ENCODE data around the gene DEDD. TPM values are rescaled to one million over a fixed set of nuclear protein-coding genes. Genes with fewer than 3 reads are reported as not detected.

The DEDD gene, protein sequence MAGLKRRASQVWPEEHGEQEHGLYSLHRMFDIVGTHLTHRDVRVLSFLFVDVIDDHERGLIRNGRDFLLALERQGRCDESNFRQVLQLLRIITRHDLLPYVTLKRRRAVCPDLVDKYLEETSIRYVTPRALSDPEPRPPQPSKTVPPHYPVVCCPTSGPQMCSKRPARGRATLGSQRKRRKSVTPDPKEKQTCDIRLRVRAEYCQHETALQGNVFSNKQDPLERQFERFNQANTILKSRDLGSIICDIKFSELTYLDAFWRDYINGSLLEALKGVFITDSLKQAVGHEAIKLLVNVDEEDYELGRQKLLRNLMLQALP
- 34.2 and 36.2 TPM in 2 replicates for total RNA-seq (2014; rRNA removed; shearing (Covaris generic))
- 27.3 and 30.8 TPM in 2 replicates for polyA plus RNA-seq (2014; cell fraction: nucleus; rRNA removed)

DNA sequence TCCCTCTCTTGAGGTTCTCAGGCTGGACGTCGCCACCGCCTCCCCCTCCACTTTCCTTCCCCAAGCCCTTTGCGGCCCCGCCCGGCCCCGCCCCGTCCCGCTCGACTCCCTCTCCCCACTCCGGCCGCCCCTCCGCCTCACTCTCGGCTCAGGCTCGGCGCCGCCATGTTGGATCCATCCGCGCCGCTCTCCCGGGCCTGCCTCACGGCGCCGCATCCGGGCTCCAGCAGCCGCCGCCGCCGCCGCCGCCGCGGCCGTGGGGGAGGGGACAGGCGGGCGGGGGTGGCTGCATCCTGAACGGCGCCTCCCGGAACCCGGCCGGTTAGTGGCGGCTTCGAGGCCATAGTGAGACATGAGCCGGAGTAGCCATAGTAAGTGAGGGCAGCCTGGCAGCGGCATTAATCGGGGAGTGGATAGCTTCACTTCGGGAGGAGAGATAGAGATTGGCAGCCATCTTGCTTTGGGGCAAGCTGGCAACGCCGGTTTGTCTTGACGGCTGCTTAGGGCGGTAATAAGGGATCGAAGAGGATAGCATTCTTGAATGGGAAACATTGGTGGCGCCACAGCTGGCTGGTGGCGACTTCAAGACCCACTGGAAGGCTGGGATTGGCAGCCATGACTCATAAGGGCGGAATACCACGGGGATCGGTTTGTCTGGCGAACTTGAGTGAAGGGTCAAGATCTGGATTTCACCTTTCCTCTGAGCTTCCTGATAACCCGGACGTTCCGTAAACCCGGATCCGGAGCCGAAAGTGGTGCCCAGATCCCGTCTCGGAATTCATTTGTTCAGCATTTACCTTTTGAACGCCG, at the start of gene DEDD:
Gene DEDD (minus strand): TSS at position 258 of the 810 bp plus-strand sequence. CDS start 8,205 bp downstream, outside the sequence.
- peak; percentile 97 for DNase-seq (ENCODE audit: extremely low read depth, low read depth)

DNA sequence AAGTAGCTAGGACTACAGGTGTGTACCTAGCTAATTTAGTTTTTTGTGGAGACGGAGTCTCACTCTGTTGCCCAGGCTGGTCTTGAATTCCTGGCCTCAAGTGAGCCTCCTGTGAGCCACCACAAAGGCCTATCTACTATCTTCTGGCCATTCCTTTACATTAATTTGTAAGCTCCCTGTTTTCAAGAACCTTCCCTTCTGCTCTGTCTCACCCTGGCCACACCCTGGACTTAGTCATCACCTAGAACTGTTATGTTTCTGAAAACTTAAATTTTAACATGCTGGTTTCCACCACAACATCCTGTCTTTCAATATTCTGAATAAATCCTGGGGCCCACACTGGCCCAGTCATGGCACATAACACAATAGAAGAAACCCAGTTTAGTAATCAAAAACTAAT, 49.7 kb upstream of the DEDD start:
- no peak for DNase-seq (ENCODE audit: extremely low read depth, low read depth)

DNA sequence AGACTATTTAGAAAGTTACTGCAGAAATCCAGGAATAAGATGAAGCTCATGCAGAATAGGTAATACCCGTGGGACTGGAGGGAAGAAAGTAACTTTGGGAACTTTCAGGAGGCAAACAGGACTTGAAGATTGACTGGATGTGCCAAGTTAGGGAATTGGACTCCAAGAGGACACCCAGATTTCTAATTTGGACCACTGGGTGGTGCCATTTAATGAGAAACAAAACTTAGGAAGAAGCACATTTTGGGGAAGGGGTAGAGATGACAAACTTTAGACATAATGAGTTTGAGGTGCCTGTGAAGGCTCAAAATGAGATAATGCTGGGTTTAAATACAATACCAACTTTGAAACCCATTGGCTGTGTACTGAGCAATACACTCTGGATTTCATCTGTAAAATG, 48.2 kb upstream of the DEDD start:
- DNase-seq (ENCODE audit: extremely low read depth, low read depth) = no peak

DNA sequence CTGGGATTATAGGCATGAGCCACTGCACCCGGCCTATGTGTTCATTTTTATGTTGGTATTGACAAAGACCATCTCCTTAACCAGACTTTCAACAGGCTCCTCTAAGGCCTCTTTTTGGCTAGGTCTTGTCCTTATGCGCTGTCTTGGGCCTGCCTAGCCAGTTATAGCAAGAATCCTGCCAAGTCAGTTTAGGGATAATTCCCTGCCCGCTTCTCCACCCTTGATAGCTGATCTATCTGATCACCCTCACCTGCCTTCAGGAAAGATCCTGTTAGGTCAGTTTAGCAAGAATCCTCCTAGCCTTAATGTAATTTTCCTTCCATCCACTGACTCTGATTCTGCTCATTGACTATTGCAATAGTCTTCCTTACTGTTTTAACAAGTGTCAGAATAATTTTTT, 47.2 kb upstream of the DEDD start:
- no peak for DNase-seq (ENCODE audit: extremely low read depth, low read depth)

DNA sequence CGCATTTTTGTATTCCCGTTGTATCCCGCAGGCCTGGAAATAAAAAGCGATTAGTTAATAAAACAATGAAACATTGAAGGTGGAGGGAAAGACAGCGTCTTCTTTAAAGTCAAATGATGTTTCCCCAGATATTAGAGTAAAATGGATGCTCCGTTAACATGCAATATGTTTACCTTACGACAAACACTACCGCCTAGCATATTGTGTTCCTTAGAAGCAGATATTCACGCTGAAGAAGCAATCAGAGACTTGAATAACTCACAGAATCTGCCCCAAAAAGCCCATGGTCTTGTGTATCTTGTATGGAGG, 45.4 kb upstream of the DEDD start:
- no peak for DNase-seq (ENCODE audit: extremely low read depth, low read depth)

DNA sequence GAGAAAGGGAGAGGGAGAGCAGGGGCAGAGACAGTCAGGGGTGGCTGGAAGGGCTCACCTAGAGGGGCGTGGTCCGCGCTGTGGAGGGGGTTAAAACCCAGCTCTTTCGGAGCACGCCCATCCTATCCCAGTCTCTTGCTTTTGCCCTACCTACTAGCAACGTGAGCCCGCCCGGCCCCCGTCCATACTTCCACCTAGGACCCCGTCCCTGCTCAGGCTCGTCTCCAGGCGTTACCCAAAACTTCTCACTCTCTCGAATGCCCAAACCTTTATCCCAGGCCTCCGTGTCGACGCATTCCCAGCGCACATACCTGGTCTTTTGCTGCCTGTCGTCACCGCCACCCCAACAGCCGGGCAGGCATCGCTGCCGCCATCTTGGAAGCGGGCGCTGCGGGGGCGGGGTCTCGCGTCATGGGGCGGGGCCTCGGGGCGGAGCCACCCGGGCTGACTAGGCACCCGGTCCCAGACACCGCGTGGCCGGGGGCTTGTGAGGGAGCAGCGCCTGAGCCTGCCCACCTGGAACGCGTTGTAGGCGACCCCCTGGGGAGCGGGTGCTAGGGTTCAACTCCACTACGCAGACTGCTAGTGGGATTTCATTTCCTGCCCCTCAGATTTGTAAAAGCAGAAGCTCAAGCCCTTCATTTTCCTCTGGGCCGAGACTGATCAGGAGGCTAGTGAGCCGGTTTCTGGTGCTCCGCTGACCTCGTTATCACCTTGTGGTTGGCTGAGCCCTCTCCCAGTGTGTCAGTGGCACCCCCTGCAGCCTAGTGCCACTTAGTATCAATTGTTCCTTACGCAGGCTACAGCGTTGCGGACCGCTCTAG, 44.9 kb upstream of the DEDD start, which contains the start of gene B4GALT3:
Gene B4GALT3 (minus strand): TSS at position 396 of the 824 bp plus-strand sequence. CDS start 1,447 bp downstream, outside the sequence.
- DNase-seq (ENCODE audit: extremely low read depth, low read depth) = peak; percentile 80

DNA sequence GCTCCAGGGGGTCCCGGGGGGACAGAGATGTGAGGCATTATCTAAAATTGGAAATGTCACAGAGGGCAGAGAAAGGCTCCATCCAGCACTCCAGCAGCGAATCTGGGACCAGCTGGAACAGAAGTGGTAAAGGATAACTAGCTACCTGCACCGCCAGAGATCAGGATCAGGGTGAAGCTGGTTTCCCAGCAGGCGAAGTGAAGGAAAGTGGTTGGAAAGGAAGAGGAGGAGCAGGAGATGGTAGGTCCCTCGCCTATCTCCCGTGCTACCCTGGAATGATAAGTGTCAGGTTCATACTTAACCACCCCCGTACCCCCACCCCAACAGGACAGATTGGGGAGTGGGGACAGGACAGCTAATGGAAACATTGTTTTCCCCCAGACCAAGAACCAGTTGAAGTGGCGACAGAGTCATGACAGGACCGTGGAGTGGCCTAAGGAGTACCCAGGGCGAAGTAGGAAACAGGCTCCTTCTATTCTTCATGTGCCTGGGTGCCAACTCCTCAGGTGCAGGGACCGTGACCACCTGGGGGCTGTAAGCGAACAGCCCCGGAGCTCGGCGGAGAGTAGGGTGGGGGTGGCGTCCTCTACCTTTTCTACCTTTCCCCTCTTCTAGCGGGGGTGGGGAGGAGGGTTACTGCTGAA, 44.1 kb upstream of the DEDD start:
- no peak for DNase-seq (ENCODE audit: extremely low read depth, low read depth)

DNA sequence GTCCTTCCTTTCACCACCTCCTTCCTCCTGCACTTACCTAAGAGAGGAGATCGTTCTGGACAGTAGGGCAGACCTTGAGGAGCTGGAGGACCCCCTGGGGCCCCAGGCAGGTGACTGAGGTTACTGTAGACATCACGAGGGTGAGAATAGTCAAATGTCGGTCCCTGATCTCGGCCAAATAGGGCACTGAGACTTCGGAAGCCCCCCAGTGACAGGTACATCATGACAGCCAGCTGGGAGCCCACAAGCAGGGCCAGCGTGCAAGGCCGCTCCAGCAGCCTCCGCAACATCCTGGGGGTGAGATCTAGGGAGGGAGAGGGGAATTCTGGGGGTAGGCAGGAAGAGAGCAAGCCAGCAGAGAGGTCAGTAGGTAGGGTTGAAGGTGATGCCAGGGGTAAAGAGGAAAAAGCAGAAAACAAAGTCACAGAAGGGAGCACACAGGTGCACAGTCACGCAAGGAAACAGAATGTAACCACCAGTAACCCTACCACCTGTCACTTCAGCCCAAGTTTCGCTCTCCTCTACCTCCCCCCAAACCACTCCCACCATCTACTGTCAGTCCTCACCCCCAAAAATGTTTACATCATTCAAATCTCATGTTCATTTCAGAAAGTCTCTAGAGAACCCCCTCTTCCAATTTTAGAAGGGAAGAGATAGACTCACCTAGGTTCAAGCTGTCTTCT, 43.4 kb upstream of the DEDD start:
- no peak for DNase-seq (ENCODE audit: extremely low read depth, low read depth)

DNA sequence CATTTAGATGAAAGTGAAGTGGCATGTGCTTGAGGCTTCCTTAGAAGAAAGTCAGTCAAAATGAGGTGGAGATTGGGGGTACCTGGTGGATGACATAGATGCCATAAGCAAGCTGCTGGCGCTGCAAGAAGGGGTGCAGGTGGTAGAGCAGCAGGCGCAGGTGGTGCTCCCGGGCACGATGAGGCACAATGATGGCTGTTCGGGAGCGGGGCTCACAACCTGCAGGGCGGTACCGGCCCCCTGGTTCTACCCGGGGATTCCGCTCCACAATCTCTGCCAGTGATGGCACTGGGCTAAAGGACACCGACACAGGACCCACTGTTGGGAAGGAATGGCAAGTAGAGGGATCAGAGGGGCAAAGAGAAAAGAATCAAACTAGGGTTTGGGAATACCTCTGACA, 42.4 kb upstream of the DEDD start:
- no peak for DNase-seq (ENCODE audit: extremely low read depth, low read depth)

DNA sequence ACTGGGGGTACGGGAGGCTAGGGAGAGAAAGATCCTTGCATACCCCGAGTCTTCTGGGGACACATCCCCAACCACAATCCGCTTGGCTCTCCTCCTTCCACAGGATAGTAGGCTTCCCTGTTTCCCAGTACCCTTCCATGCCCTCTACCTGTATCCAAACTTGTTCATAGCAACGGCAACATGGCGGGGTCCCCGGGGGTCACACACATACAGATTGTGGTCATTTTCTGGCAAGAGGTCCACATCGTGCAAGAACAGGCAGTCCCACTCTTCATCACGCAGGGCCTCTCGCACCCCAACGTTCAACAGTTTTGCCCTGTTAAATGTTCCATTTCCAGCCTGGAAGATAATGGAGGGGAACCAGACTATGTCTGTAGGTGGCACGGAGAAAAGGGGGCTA, 41.2 kb upstream of the DEDD start:
- no peak for DNase-seq (ENCODE audit: extremely low read depth, low read depth)

DNA sequence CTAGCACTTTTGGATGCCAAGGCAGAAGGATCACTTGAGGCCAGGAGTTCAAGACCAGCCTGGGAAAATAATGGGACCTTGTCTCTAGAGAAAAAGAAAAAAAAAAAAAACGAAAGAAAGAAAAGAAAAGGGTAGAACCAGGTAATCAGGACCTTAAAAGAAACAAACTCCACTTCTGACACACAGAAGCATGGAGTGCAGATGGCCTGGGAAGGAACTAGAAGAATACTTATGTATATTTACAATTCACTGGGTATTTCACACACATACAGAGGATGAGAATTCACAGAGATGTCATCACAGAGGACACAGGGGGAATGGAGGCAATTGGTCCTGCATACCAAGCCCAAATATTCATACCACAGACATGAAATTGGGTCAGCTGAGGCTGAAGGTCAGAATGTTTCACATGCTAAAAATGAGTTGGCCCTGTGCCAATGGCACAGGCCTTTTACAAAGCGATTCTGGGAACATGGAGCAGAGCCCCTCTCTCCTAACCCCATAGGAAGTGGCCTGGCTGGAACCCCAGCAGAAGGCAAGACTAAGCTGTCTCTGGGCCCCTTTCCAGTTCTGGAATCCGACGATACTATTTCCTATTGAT, 40.4 kb upstream of the DEDD start:
- no peak for DNase-seq (ENCODE audit: extremely low read depth, low read depth)

DNA sequence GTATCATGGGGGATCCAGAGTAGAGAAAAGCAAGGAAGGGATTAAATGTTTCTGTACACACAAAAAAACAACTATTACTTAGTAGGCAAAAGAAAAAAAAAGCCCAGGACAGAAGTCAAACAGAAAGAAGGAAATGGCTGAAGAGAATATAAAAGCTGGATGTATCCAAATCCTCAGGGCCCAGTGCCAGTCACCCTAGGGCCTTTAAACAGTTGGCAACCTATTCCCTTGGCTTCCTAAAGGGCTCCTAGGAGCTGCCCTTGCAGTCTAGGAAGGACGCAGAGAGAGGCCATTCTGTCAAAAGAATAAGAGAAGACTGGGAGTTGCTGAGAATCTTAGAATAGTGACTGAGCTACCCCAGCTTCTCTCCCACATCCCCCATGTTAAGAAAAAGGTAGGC, 39.9 kb upstream of the DEDD start:
- no peak for DNase-seq (ENCODE audit: extremely low read depth, low read depth)

DNA sequence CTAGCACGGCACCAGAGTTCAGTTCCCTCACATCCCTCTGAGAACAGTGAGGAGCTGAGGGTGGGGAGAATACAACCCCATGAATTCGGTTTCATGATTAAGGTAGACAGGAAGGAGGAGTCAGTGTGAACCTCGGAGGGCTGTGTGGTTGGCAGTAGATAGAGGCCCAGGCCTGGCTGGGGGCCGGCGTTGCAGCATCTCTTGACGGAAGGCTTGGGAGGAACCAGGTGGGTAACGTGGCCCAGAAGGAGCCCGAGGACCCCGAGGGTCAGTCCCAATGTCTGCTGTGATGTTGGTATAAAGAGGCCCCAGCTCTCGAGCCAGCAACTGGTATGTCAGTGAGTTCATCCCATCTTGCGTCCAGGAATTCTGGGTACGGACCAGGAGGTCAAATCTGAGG, 39.2 kb upstream of the DEDD start:
- DNase-seq (ENCODE audit: extremely low read depth, low read depth) = no peak

DNA sequence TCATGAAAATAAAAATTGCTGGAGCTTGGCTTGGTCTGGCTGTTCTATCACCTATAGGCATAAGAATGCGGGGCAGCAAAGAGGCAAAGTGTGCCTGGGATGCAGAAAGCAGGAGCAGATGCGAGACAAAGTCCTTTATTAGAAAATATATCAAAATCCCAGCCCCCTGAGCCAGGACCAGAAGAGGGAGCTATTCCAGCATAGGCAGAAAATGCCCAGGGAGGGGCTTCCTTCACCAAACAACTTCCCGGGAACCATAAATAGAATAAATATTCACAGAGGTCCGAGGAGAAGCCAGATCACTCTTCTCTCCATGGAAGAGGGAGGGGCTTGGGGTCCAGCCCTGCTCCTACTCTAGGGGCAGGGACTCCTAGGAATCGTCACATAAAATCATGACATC, 38.7 kb upstream of the DEDD start:
- DNase-seq (ENCODE audit: extremely low read depth, low read depth) = no peak

DNA sequence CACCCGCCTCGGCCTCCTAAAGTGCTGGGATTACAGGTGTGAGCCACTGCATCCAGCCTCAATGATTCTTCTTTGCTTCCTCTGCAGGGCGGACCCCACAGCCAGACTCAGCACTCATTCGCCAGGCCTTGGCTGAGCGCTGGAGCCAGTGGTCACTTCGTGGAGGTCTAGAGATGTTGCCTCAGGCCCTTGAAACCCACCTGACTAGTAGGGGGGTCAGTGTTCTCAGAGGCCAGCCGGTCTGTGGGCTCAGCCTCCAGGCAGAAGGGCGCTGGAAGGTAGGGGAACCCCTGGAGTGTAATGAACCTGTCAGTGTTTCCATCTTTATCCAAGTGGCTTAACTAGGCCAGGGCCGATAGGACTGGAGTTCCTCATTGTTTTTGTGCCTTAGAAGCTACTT, 36.4 kb upstream of the DEDD start:
- DNase-seq (ENCODE audit: extremely low read depth, low read depth) = no peak

DNA sequence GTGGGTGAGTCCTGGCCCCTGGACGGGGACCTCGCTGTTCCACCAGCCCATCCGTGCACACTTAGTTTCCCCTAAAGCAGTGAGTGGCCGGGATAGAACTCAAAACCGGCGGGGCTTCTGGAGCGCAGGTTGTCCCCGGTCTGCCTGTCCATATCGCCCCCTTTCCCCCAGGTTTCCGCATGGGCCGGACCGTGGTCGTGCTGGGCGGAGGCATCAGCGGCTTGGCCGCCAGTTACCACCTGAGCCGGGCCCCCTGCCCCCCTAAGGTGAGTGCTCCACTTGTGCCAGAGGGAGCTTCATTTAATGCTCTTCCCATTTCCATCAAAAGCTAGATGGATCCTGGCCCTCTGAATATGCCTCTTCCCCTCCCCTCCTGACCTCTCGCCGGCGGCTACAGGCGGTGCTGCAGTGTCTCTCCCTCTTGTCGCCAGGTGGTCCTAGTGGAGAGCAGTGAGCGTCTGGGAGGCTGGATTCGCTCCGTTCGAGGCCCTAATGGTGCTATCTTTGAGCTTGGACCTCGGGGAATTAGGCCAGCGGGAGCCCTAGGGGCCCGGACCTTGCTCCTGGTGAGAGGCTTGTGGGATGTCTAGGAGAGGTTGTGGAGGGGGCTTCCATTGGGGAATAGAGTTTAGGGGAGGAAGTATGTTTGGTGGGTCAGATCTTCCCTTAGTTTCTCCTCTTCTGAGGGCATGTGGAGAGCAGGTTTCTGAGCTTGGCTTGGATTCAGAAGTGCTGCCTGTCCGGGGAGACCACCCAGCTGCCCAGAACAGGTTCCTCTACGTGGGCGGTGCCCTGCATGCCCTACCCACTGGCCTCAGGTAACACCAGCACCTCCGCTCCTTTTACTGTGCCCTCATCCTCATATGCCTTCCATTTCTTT, 34.4 kb upstream of the DEDD start:
- DNase-seq (ENCODE audit: extremely low read depth, low read depth) = no peak

DNA sequence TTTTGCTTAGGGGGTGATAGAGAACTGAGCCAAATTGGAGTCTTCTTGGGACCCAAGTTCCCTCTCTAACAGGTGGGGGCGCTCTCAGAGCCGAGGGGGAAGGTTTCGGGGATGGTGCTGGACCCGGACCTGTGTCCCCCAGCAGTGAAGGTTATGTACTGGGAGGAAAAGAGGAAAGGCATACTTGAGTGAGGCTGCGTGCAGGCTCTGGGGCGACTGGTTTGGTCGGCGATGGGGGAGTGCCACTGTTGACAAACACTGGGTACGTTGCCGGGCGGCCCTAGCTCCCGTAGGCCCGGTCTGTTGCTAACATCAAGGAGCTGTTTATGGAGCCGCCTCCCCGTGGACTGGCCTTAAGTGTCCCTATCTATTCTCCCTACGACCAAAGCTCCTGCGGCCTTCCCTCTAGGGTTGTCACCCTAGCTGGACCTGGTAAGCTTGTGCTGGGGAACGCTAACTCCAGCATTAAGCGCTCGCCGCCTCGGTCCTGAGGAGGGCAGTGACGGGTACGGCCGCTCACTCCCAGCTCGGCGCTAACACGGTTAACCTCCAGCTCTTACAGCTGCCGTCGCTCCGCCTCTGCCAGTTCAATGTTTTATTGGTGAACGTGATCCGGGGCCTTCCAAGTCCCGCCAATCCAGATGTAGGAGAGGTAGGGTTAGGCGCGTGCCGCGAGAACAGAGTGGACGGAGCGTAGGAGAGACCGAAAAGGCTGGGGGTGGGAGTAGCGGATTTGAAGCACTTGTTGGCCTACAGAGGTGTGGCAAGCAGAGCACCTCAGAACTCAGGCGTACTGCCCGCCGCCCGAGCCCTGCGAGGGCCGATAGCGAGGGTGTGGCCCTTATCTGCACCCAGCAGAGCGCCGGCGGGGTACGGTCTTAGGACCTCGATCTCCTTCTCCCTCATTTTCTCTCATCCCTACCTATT, 33.5 kb upstream of the DEDD start, which contains the start of gene PPOX:
Gene PPOX (plus strand): TSS at position 685 of the 927 bp plus-strand sequence. CDS start 422 bp downstream, outside the sequence.
- DNase-seq (ENCODE audit: extremely low read depth, low read depth) = peak; percentile 99
